Suprapubic skin (tissue), 4 donors: ENCODE data around the gene VGLL2.

Experiments used
- CTCF ChIP-seq, 2 donors: fragments of 200-600 bp in 1 of 2; fragments of 450-650 bp in 1 of 2; sonication (generic) in 1 of 2; IDR thresholded peaks; one replicate each; pipeline ENCODE4 v1.5.1; 2016 to 2019; ENCODE audit warnings: antibody characterized with exemption in 2 of 2, mild to moderate bottlenecking in 1 of 2, moderate library complexity in 1 of 2
- EP300 ChIP-seq: sonication (generic); formaldehyde crosslinking; IDR thresholded peaks from one replicate; pipeline ENCODE4 v1.6.1; 2017; ENCODE audit warnings: antibody characterized with exemption
- POLR2AphosphoS5 ChIP-seq, 3 donors: sonication (generic); formaldehyde crosslinking; IDR thresholded peaks; one replicate each; pipeline ENCODE4 v1.6.1; 2017; ENCODE audit warnings: antibody characterized with exemption in 3 of 3

- no peak for TF ChIP-seq POLR2AphosphoS5 (IDR thresholded peaks at IDR 0.05)
- no peak for TF ChIP-seq CTCF (IDR thresholded peaks at IDR 0.05)
- TF ChIP-seq EP300, result no peak
Observed at GRCh38 chr6:117298941-117299340, 33.6 kb downstream of the VGLL2 start.
